ENCODE measurements around the gene RAD52. TPM values are rescaled to one million over a fixed set of nuclear protein-coding genes. Genes with fewer than 3 reads are reported as not detected.
A peak's percentile ranks its signal among the peaks of the same experiment; 100 is the strongest.

RAD52 gene
- polyA plus RNA-seq, 3 donors, result 0.79 to 14.3 (median 1.1) TPM

- no peaks in the 10 kb centered on the region for H3K9me3 Mint-ChIP-seq
- Histone ChIP-seq H3K36me3 (replicated peaks in 1 of 2; ENCODE audit: control insufficient read depth in 1 of 2, insufficient read depth in 2 of 2, low read length in 2 of 2) (peaks cover 63 to 94% of the 10 kb centered on the region in 2 donors), H2AFZ (ENCODE audit: insufficient read depth, low read depth, low read length, poor library complexity, severe bottlenecking) (no peak overlapping the region), H3K27ac (ENCODE audit: low read depth in 1 of 2, low read length in 2 of 2) (no peak overlapping the region), H3K9me3 (replicated peaks in 1 of 2; ENCODE audit: control insufficient read depth in 1 of 2, insufficient read depth in 1 of 2, low read length in 2 of 2) (no peaks in the 10 kb centered on the region), H4K20me1 (ENCODE audit: insufficient read depth, low read length) (peaks cover 73% of the 10 kb centered on the region), H3K79me2 (ENCODE audit: insufficient read depth, low read length) (peaks cover 4% of the 10 kb centered on the region), H3K4me3 (replicated peaks in 1 of 3; ENCODE audit: low read depth in 2 of 3, low read length in 3 of 3) (no peak overlapping the region), H3K4me2 (replicated peaks; ENCODE audit: extremely low read depth, low read length, poor library complexity, severe bottlenecking) (no peak overlapping the region), H3K9ac (ENCODE audit: insufficient read depth, low read length, poor library complexity, severe bottlenecking) (no peak overlapping the region), H3K4me1 (ENCODE audit: control insufficient read depth in 1 of 2, insufficient read depth in 2 of 2, low read length in 2 of 2) (peaks cover 23 to 40% of the 10 kb centered on the region in 2 donors), H3K27me3 (ENCODE audit: control insufficient read depth in 2 of 2, insufficient read depth in 2 of 2, low read length in 2 of 2) (no peaks in the 10 kb centered on the region)
- peaks cover 73 to 88% of the 10 kb centered on the region in 2 donors for H3K36me3 Mint-ChIP-seq
- peaks cover 0 to 4% (median 0%) of the 10 kb centered on the region in 3 donors for H3K27me3 Mint-ChIP-seq (ENCODE audit: low read depth in 3 of 3)
- H3K4me3 Mint-ChIP-seq, result no peak overlapping the region
- no peak for DNase-seq
- intact Hi-C loops (cut with micrococcal nuclease), result loop anchor here (5.0 to 10.0 kb wide), 2 partner anchors 37 to 185 kb away; partner anchors contain the start of gene RAD52 (in 1 of the 2)
- 50% methylated on average over 2 of the region's 3 CpGs for WGBS (ENCODE audit: insufficient coverage)
- peak overlapping the region in 1 of 7 donors; percentile 30 for H3K27ac Mint-ChIP-seq
- no peak for TF ChIP-seq CTCF (IDR thresholded peaks at IDR 0.05)
- peaks cover 37% of the 10 kb centered on the region for H3K4me1 Mint-ChIP-seq
Observed at GRCh38 chr12:909861-910260, 39.6 kb downstream of the RAD52 start.

GRCh38 chr12:907413-908185 is 41.9 kb downstream of the RAD52 start:
- no peak for TF ChIP-seq CTCF (IDR thresholded peaks at IDR 0.05)
- Mint-ChIP-seq H3K9me3 (no peaks in the 10 kb centered on the region), H3K27ac (peak overlapping the region in 3 of 7 donors; percentile 6 to 25 (median 8)), H3K36me3 (peaks cover 76 to 91% of the 10 kb centered on the region in 2 donors), H3K4me1 (peaks cover 38% of the 10 kb centered on the region), H3K27me3 (ENCODE audit: low read depth in 3 of 3) (peaks cover 0 to 3% (median 0%) of the 10 kb centered on the region in 3 donors), H3K4me3 (no peak overlapping the region)
- 60% methylated on average over 13 of the region's 16 CpGs for WGBS (ENCODE audit: insufficient coverage)
- Histone ChIP-seq H3K27ac (ENCODE audit: low read depth in 1 of 2, low read length in 2 of 2) (no peak overlapping the region), H3K4me1 (ENCODE audit: control insufficient read depth in 1 of 2, insufficient read depth in 2 of 2, low read length in 2 of 2) (peaks cover 18 to 46% of the 10 kb centered on the region in 2 donors), H3K9me3 (replicated peaks in 1 of 2; ENCODE audit: control insufficient read depth in 1 of 2, insufficient read depth in 1 of 2, low read length in 2 of 2) (no peaks in the 10 kb centered on the region), H2AFZ (ENCODE audit: insufficient read depth, low read depth, low read length, poor library complexity, severe bottlenecking) (no peak overlapping the region), H3K27me3 (ENCODE audit: control insufficient read depth in 2 of 2, insufficient read depth in 2 of 2, low read length in 2 of 2) (no peaks in the 10 kb centered on the region), H4K20me1 (ENCODE audit: insufficient read depth, low read length) (peaks cover 77% of the 10 kb centered on the region), H3K79me2 (ENCODE audit: insufficient read depth, low read length) (peaks cover 4% of the 10 kb centered on the region), H3K9ac (ENCODE audit: insufficient read depth, low read length, poor library complexity, severe bottlenecking) (no peak overlapping the region), H3K36me3 (replicated peaks in 1 of 2; ENCODE audit: control insufficient read depth in 1 of 2, insufficient read depth in 2 of 2, low read length in 2 of 2) (peaks cover 79 to 94% of the 10 kb centered on the region in 2 donors), H3K4me2 (replicated peaks; ENCODE audit: extremely low read depth, low read length, poor library complexity, severe bottlenecking) (no peak overlapping the region), H3K4me3 (replicated peaks in 1 of 3; ENCODE audit: low read depth in 2 of 3, low read length in 3 of 3) (no peak overlapping the region)
- DNase-seq, result no peak
- intact Hi-C loops (cut with micrococcal nuclease), result loop anchor here in 1 of 2 donors (10.0 kb wide), 1 partner anchor 187 kb away; no protein-coding TSS in a partner anchor

Data from CD14-positive monocyte (primary cell).